Body of pancreas (tissue), 4 donors: ENCODE results near the gene TCTN1.

ENCODE experiments used
- POLR2A ChIP-seq, 3 donors: fragments of 450-650 bp; IDR thresholded peaks; one replicate each; pipeline ENCODE4 v1.6.1; 2016; ENCODE audit warnings: antibody characterized with exemption in 3 of 3, mild to moderate bottlenecking in 2 of 3
- TF ChIP-seq, protein P1 (sequence below), 7 experiments: fragments of 450-650 bp in 4 of 7; fragments of 200-600 bp in 3 of 7; sonication (generic) in 3 of 7; IDR thresholded peaks; one replicate each; pipeline ENCODE4 v1.5.1; 2016 to 2019; ENCODE audit warnings: antibody characterized with exemption in 7 of 7

DNA sequence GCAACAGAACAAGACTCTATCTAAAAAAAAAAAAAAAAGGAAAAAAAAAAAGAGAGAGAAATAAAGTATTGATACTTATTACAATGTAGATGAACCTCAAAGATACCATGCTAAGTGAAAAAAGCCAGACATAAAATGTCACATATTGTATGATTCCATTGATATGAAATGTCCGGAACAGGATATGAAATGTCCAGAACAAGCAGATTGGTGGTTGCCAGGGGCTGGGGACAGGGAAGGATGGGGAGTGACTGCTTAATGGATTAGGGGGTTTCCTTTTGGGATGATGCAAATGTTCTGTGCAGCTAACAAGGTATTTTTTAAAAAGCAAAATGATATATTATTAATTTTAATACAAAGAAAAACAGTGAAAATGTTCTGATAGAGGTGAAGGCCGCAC is 70.0 kb downstream of the TCTN1 start:
- TF ChIP-seq, protein P1, sequence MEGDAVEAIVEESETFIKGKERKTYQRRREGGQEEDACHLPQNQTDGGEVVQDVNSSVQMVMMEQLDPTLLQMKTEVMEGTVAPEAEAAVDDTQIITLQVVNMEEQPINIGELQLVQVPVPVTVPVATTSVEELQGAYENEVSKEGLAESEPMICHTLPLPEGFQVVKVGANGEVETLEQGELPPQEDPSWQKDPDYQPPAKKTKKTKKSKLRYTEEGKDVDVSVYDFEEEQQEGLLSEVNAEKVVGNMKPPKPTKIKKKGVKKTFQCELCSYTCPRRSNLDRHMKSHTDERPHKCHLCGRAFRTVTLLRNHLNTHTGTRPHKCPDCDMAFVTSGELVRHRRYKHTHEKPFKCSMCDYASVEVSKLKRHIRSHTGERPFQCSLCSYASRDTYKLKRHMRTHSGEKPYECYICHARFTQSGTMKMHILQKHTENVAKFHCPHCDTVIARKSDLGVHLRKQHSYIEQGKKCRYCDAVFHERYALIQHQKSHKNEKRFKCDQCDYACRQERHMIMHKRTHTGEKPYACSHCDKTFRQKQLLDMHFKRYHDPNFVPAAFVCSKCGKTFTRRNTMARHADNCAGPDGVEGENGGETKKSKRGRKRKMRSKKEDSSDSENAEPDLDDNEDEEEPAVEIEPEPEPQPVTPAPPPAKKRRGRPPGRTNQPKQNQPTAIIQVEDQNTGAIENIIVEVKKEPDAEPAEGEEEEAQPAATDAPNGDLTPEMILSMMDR (IDR thresholded peaks at IDR 0.05): no peak
- TF ChIP-seq POLR2A (IDR thresholded peaks at IDR 0.05): no peak
